Right atrium auricular region (tissue), 2 donors: ENCODE measurements around the gene TCF7L2. TPM values are rescaled to one million over a fixed set of nuclear protein-coding genes. Genes with fewer than 3 reads are reported as not detected.

Experiments
- DNase-seq: peaks from one replicate; pipeline ENCODE4 v3.0.0-alpha.2; 2019; ENCODE audit warnings: low spot score
- H3K27ac ChIP-seq, 2 donors: fragments of 200-600 bp; sonication (generic); 1 replicate in 1 of 2; 2 replicates in 1 of 2; pipeline ENCODE4 v1.5.1; 2016 to 2019
- H3K27me3 ChIP-seq, 2 donors: fragments of 200-600 bp; sonication (generic); one replicate each; pipeline versions ENCODE4 v1.5.1 to v1.6.0; 2017 to 2019
- H3K36me3 ChIP-seq: fragments of 200-600 bp; sonication (generic); one replicate; pipeline ENCODE4 v1.5.1; 2016
- H3K4me1 ChIP-seq, 2 donors: fragments of 200-600 bp; sonication (generic); one replicate each; pipeline versions ENCODE4 v1.5.1 to v1.6.0; 2017 to 2019
- H3K4me3 ChIP-seq, 2 donors: fragments of 200-600 bp; sonication (generic); 1 replicate in 1 of 2; 2 replicates in 1 of 2; pipeline ENCODE4 v1.5.1; 2017 to 2019; ENCODE audit warnings: mild to moderate bottlenecking in 1 of 2, moderate library complexity in 1 of 2
- H3K9me3 ChIP-seq, 2 donors: fragments of 200-600 bp; sonication (generic); one replicate each; pipeline ENCODE4 v1.5.1; 2019
- total RNA-seq, 2 donors: library from RNA; depleted of rRNA; stranded (reverse); fragments of >200 nt; gene quantifications; one replicate each; pipeline ENCODE4 v1.1.0, GENCODE V29; 2016
- TF ChIP-seq, protein P1 (sequence below), 2 donors: fragments of 200-600 bp; sonication (generic); IDR thresholded peaks; one replicate each; pipeline ENCODE4 v1.5.1; 2019; ENCODE audit warnings: antibody characterized with exemption in 2 of 2

Gene TCF7L2
- total RNA-seq, 2 donors from 2014 or later = 8.5 to 11.3 TPM

DNA sequence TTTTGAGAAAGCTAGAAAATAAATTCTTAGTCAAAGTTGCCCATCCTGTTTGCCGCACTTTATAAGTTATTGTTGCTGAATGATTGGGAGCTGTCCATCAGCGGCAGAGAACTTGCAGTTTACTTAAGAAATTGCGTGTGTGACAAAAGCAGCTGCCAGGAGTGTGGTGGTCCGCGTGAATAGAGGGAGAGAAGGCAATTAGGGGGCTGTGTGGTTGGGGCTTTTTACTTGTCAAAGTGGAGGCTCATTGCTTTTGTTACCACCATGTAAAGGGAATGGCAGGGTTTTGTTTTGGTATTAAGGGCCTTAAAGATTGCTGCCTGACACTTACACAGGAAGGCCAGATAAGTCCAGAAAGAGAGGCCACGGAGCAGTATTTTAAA lies 177.8 kb downstream of the TCF7L2 start:
- Histone ChIP-seq H3K36me3 (no peaks in the 10 kb centered on the region), H3K4me1 (peaks cover 0 to 11% of the 10 kb centered on the region in 2 donors), H3K9me3 (no peaks in the 10 kb centered on the region), H3K4me3 (peak overlapping the region in 1 of 2 donors; percentile 40), H3K27ac (peak overlapping the region; percentile 49 to 69), H3K27me3 (no peaks in the 10 kb centered on the region)
- no peak for DNase-seq
- TF ChIP-seq, protein P1, sequence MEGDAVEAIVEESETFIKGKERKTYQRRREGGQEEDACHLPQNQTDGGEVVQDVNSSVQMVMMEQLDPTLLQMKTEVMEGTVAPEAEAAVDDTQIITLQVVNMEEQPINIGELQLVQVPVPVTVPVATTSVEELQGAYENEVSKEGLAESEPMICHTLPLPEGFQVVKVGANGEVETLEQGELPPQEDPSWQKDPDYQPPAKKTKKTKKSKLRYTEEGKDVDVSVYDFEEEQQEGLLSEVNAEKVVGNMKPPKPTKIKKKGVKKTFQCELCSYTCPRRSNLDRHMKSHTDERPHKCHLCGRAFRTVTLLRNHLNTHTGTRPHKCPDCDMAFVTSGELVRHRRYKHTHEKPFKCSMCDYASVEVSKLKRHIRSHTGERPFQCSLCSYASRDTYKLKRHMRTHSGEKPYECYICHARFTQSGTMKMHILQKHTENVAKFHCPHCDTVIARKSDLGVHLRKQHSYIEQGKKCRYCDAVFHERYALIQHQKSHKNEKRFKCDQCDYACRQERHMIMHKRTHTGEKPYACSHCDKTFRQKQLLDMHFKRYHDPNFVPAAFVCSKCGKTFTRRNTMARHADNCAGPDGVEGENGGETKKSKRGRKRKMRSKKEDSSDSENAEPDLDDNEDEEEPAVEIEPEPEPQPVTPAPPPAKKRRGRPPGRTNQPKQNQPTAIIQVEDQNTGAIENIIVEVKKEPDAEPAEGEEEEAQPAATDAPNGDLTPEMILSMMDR (IDR thresholded peaks at IDR 0.05) = no peak

DNA sequence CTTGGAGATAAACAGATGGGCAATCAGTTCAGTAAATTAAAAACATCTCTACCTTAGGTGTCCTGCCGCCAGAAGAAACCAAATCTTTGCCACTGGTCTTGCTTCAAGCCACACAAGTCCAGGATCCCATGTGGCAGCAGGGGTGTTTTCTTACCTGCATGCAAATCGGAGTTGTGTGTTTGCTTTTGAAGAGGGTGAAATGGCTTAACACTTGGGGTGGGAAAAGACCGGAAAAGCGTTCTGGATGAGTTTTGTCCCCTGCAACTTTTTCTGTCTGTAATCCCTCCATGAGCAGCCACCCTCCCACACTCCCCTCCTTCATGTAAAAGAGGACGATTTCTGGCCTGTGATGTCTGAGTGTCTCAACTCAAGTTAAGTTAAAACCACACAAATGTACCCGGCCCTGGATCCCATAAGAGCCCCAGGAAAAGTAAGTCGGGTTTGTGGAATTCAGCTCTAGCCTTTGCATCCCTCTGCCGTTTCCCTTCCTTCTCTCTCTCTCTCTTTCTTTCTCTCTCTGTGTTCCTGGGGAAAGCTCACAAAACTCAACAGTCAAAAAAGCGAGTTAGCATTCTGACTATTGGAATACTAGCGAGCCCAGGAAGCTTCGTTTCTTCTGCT lies 178.5 kb downstream of the TCF7L2 start:
- H3K4me3 ChIP-seq = peak overlapping the region in 1 of 2 donors; percentile 21
- TF ChIP-seq, protein P1 (IDR thresholded peaks at IDR 0.05) = no peak
- peaks cover 0 to 18% of the 10 kb centered on the region in 2 donors for H3K4me1 ChIP-seq

DNA sequence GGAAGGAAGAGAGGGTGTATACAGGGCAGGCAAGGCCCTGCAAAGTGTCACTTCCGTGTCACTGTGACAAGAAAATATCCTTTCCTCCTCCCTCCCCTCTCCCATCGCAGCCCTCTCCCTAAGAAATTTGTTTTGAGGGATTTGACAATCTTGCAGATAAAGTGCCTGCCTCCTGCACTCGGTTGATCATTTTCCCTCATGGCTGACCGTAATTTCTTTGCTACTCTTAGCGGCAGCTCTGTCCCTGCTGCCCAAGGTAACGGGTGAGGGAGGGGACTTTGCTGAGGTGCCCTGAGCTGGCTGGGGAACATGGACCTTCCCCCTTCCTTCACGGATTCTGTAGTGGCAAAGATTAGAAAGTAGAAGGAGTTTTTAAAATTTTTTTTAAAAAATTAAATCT lies 179.1 kb downstream of the TCF7L2 start:
- Histone ChIP-seq H3K36me3 (no peaks in the 10 kb centered on the region), H3K4me3 (peak overlapping the region in 1 of 2 donors; percentile 21), H3K27ac (peak overlapping the region; percentile 49 to 69), H3K4me1 (peaks cover 0 to 23% of the 10 kb centered on the region in 2 donors), H3K9me3 (no peaks in the 10 kb centered on the region), H3K27me3 (no peaks in the 10 kb centered on the region)
- TF ChIP-seq, protein P1 (IDR thresholded peaks at IDR 0.05) = no peak
- no peak for DNase-seq

More for the DNA sequence above, 178.5 kb downstream of the TCF7L2 start:
- no peaks in the 10 kb centered on the region for H3K27me3 ChIP-seq
- no peaks in the 10 kb centered on the region for H3K9me3 ChIP-seq
- peak overlapping the region; percentile 49 to 69 for H3K27ac ChIP-seq
- no peaks in the 10 kb centered on the region for H3K36me3 ChIP-seq
- no peak for DNase-seq

DNA sequence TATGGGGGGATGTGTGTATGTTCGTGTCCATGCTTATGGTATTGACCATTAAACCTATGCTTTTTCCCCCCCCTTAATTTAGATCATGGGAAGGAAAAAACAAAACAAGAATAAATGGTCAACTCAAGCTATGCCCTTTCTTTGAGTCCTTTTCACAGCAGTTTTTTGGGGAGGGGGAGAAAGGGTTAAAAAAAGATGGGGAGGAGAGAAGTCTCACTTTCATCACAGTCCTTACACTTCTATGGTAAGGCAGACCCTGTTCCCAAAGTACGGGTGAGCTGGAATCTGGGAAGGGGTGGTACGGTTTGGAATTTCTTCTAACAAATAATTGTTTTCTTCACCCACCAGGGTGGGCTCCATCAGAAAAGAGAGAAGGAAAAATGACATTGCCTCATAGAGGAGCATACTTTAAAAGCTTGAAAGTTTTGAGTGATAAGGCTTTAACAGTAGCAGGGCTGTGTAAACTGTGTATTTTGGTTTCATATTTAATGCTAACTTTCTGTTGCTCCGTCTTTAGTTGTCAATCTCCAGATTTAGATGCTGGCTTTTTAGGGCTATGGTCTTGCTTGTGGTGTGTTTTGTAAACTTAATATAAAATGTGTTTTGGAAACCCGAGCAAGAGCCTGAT lies 180.1 kb downstream of the TCF7L2 start:
- TF ChIP-seq, protein P1 (IDR thresholded peaks at IDR 0.05) = no peak
- H3K9me3 ChIP-seq = no peaks in the 10 kb centered on the region
- DNase-seq = no peak
- H3K4me3 ChIP-seq = peak overlapping the region; percentile 7 to 21
- H3K36me3 ChIP-seq = no peaks in the 10 kb centered on the region
- H3K27me3 ChIP-seq = no peaks in the 10 kb centered on the region
- peak overlapping the region; percentile 49 to 69 for H3K27ac ChIP-seq
- H3K4me1 ChIP-seq = peaks cover 0 to 33% of the 10 kb centered on the region in 2 donors

DNA sequence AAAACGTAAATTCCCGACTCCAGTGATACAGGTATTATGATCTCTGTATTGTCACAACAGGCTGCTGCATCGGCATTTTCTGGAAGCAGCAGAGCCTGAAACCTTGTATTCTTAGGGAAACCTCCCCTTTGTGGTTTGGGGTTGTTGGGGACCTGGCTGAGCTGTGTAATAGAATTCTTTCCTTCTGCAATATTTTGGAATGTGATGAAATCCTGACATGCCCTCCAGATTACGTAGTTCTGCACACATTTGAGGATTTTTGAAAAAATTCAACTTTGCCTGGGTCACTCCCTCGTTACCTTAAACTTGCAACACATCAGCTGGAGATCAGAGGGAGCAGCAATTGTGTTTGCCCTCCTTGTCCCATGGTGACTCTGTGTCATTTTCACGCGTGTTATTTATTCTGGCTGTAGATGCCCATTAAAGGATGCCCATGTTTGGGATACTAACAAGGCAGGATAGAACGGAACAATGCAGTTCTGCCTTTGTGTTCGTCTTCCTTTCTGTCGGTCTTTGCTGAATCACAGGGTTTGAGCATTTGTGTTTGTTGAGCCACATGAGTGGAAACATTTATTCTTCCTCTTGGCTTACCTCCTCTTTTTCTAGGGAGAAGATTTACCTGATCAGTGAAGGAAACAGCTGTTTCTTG lies 181.7 kb downstream of the TCF7L2 start:
- H3K27me3 ChIP-seq = no peaks in the 10 kb centered on the region
- DNase-seq = no peak
- H3K4me1 ChIP-seq = peaks cover 0 to 28% of the 10 kb centered on the region in 2 donors
- H3K36me3 ChIP-seq = no peaks in the 10 kb centered on the region
- H3K27ac ChIP-seq = peak overlapping the region; percentile 36 to 69
- TF ChIP-seq, protein P1 (IDR thresholded peaks at IDR 0.05) = no peak
- H3K4me3 ChIP-seq = no peak overlapping the region
- H3K9me3 ChIP-seq = no peaks in the 10 kb centered on the region
